ENCODE data around the gene SOX8. TPM values are rescaled to one million over a fixed set of nuclear protein-coding genes. Genes with fewer than 3 reads are reported as not detected.
A peak's percentile ranks its signal among the peaks of the same experiment; 100 is the strongest.

Gene SOX8
- total and polyA plus RNA-seq, 5 donors = 0.97 to 2.1 (median 1.8) TPM

DNA sequence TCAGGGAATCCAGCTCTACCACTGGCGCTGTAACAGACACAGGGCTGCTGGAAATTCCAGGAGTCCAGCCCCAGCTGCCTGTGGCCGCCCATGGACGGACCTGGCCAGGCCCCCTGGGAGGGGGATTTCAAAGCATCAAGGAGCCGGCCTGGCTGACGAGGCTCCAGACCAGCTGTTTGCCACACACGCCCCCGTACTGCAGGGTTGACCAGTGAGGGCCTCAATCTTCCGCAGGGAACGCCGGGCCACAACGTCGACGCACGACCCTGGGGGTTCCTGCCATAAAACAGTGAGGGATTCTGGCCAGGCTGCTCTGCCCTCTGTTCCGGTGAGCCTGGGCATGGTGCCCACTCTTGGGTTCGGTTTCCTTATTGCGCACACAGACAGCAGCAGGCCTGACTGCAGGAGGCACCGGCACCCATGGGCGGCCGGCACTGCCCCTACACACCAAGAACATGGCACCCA is 14.5 kb upstream of the SOX8 start:
- H3K27me3 ChIP-seq (ENCODE audit: control insufficient read depth, insufficient read depth) = no peaks in the 10 kb centered on the region
- H3K4me3 ChIP-seq (ENCODE audit: low read length) = no peak overlapping the region
- intact Hi-C loops (cut with DNase I) = no loop called here
- DNase-seq (no peak), ATAC-seq (no peak)
- no peak overlapping the region for H3K27ac ChIP-seq (ENCODE audit: low read length)
- H3K4me1 ChIP-seq (ENCODE audit: control insufficient read depth, insufficient read depth, low read length) = peaks cover 4% of the 10 kb centered on the region
- WGBS = 96% methylated on average over 20 of the region's 20 CpGs
- no peaks in the 10 kb centered on the region for H3K9me3 ChIP-seq (ENCODE audit: control insufficient read depth, low read length)

GRCh38 chr16:967546-968295 is 13.8 kb upstream of the SOX8 start:
- DNase-seq = no peak
- ATAC-seq = no peak
- Histone ChIP-seq H3K9me3 (ENCODE audit: control insufficient read depth, low read length) (no peaks in the 10 kb centered on the region), H3K27ac (ENCODE audit: low read length) (no peak overlapping the region), H3K27me3 (ENCODE audit: control insufficient read depth, insufficient read depth) (no peaks in the 10 kb centered on the region), H3K4me1 (ENCODE audit: control insufficient read depth, insufficient read depth, low read length) (peaks cover 4% of the 10 kb centered on the region), H3K4me3 (ENCODE audit: low read length) (no peak overlapping the region)
- WGBS = 95% methylated on average over 41 of the region's 41 CpGs
- intact Hi-C loops (cut with DNase I) = no loop called here

DNA sequence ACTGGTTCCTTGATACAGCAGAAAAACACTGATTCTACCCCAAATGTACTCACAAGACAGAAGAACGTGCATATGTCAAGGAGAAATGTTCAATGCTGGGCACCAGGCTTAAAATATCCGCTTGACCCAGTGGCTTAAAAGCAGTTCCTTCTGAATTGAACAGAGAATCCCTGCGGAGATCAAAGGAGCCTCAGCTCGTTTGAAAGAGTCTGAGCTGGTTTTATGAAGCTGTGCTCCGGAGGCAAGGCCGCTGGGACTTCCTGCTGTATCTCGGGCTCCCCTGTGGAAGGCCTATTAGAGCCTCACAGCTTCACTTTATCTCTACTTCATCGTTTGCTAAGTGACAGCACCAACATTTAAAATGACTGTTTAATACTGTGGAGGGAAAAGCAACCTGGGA is 12.9 kb upstream of the SOX8 start:
- no peak overlapping the region for H3K27ac ChIP-seq (ENCODE audit: low read length)
- H3K9me3 ChIP-seq (ENCODE audit: control insufficient read depth, low read length) = no peaks in the 10 kb centered on the region
- no peaks in the 10 kb centered on the region for H3K27me3 ChIP-seq (ENCODE audit: control insufficient read depth, insufficient read depth)
- DNase-seq = no peak
- ATAC-seq = no peak
- WGBS = 83% methylated on average over 8 of the region's 8 CpGs
- H3K4me3 ChIP-seq (ENCODE audit: low read length) = no peak overlapping the region
- peaks cover 4% of the 10 kb centered on the region for H3K4me1 ChIP-seq (ENCODE audit: control insufficient read depth, insufficient read depth, low read length)
- intact Hi-C loops (cut with DNase I) = no loop called here

GRCh38 chr16:969508-970385 is 11.8 kb upstream of the SOX8 start:
- 36% methylated on average over 55 of the region's 55 CpGs for WGBS
- peak; percentile 51 to 81 (median 76) for DNase-seq
- ATAC-seq = peak in 1 of 2 donors; percentile 5
- peak overlapping the region; percentile 76 for H3K4me3 ChIP-seq (ENCODE audit: low read length)
- no peaks in the 10 kb centered on the region for H3K27me3 ChIP-seq (ENCODE audit: control insufficient read depth, insufficient read depth)
- H3K9me3 ChIP-seq (ENCODE audit: control insufficient read depth, low read length) = no peaks in the 10 kb centered on the region
- no peak overlapping the region for H3K27ac ChIP-seq (ENCODE audit: low read length)
- H3K4me1 ChIP-seq (ENCODE audit: control insufficient read depth, insufficient read depth, low read length) = peaks cover 4% of the 10 kb centered on the region
- intact Hi-C loops (cut with DNase I) = no loop called here

GRCh38 chr16:970386-970765 is 11.2 kb upstream of the SOX8 start:
- intact Hi-C loops (cut with DNase I) = no loop called here
- peak overlapping the region; percentile 76 for H3K4me3 ChIP-seq (ENCODE audit: low read length)
- WGBS = under 1% methylated on average over 42 of the region's 42 CpGs
- H3K27me3 ChIP-seq (ENCODE audit: control insufficient read depth, insufficient read depth) = no peaks in the 10 kb centered on the region
- H3K4me1 ChIP-seq (ENCODE audit: control insufficient read depth, insufficient read depth, low read length) = peaks cover 4% of the 10 kb centered on the region
- ATAC-seq (no peak), DNase-seq (no peak)
- H3K9me3 ChIP-seq (ENCODE audit: control insufficient read depth, low read length) = no peaks in the 10 kb centered on the region
- H3K27ac ChIP-seq (ENCODE audit: low read length) = peak overlapping the region; percentile 38

- peak within 1 kb of the TSS; percentile 38 for H3K27ac ChIP-seq (ENCODE audit: low read length)
- peak; percentile 98 for ATAC-seq
- H3K27me3 ChIP-seq (ENCODE audit: control insufficient read depth, insufficient read depth) = no peaks in the 10 kb centered on the region
- intact Hi-C loops (cut with DNase I) = no loop called here
- peaks cover 4% of the 10 kb centered on the region for H3K4me1 ChIP-seq (ENCODE audit: control insufficient read depth, insufficient read depth, low read length)
- WGBS = 6% methylated on average over 71 of the region's 71 CpGs
- no peaks in the 10 kb centered on the region for H3K9me3 ChIP-seq (ENCODE audit: control insufficient read depth, low read length)
- peak within 1 kb of the TSS; percentile 76 for H3K4me3 ChIP-seq (ENCODE audit: low read length)
- peak; percentile 94 to 98 (median 97) for DNase-seq
These were observed 10.6 kb upstream of the SOX8 start, which contains the start of gene LMF1 for GRCh38 chr16:970766-971581. Gene LMF1 (minus strand): TSS chr16:970984. CDS start chr16:970980, 4 bp downstream.

DNA sequence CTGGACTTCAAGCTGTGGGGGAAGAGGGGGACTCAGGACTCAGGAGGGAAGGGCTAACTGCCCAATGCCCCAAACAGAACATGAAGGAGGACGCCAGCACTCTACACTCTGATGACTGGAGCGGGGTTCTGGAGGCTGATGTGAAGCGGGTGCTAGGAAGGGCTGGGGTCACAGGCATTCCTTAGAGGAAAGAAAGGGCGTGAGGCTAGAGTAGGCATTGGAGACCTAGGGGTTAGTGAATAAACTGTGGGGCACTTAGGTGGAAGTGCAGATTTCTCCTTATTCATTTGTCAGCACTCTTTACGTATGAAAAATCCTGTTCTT is 10.0 kb upstream of the SOX8 start:
- Histone ChIP-seq H3K4me1 (ENCODE audit: control insufficient read depth, insufficient read depth, low read length) (peaks cover 4% of the 10 kb centered on the region), H3K27me3 (ENCODE audit: control insufficient read depth, insufficient read depth) (no peaks in the 10 kb centered on the region), H3K4me3 (ENCODE audit: low read length) (no peak overlapping the region), H3K27ac (ENCODE audit: low read length) (no peak overlapping the region), H3K9me3 (ENCODE audit: control insufficient read depth, low read length) (no peaks in the 10 kb centered on the region)
- 97% methylated on average over 5 of the region's 5 CpGs for WGBS
- no peak for ATAC-seq
- DNase-seq = no peak
- intact Hi-C loops (cut with DNase I) = no loop called here

DNA sequence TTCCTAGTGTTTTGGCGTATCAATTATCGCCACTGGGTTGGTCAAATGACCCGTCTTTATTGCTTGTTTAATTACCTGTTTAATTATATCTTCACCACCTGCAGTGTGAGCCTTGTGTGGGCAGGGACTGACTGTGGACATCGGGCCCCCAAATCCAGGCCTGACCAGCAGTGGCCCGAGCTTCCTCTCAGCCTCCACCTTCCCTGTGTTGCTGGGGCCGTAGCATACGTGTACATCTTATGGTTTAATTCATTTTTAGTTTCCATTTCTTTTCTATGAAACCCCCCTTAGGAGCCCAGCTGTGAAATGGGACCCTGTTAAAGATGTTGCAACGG is 9.6 kb upstream of the SOX8 start:
- ATAC-seq = no peak
- H3K9me3 ChIP-seq (ENCODE audit: control insufficient read depth, low read length) = no peaks in the 10 kb centered on the region
- no peak overlapping the region for H3K4me3 ChIP-seq (ENCODE audit: low read length)
- H3K27ac ChIP-seq (ENCODE audit: low read length) = no peak overlapping the region
- intact Hi-C loops (cut with DNase I) = no loop called here
- DNase-seq = peak in 1 of 3 donors; percentile 22
- H3K4me1 ChIP-seq (ENCODE audit: control insufficient read depth, insufficient read depth, low read length) = peaks cover 4% of the 10 kb centered on the region
- 84% methylated on average over 8 of the region's 8 CpGs for WGBS
- no peaks in the 10 kb centered on the region for H3K27me3 ChIP-seq (ENCODE audit: control insufficient read depth, insufficient read depth)

GRCh38 chr16:972316-973002 is 9.1 kb upstream of the SOX8 start:
- H3K4me3 ChIP-seq (ENCODE audit: low read length) = no peak overlapping the region
- intact Hi-C loops (cut with DNase I) = no loop called here
- no peak overlapping the region for H3K27ac ChIP-seq (ENCODE audit: low read length)
- peaks cover 4% of the 10 kb centered on the region for H3K4me1 ChIP-seq (ENCODE audit: control insufficient read depth, insufficient read depth, low read length)
- 83% methylated on average over 32 of the region's 32 CpGs for WGBS
- no peaks in the 10 kb centered on the region for H3K9me3 ChIP-seq (ENCODE audit: control insufficient read depth, low read length)
- no peak for ATAC-seq
- DNase-seq = peak in 2 of 3 donors; percentile 55 to 61
- H3K27me3 ChIP-seq (ENCODE audit: control insufficient read depth, insufficient read depth) = no peaks in the 10 kb centered on the region

GRCh38 chr16:973366-973765 is 8.2 kb upstream of the SOX8 start:
- H3K4me1 ChIP-seq (ENCODE audit: control insufficient read depth, insufficient read depth, low read length) = peaks cover 4% of the 10 kb centered on the region
- no peak overlapping the region for H3K4me3 ChIP-seq (ENCODE audit: low read length)
- no peaks in the 10 kb centered on the region for H3K27me3 ChIP-seq (ENCODE audit: control insufficient read depth, insufficient read depth)
- no peaks in the 10 kb centered on the region for H3K9me3 ChIP-seq (ENCODE audit: control insufficient read depth, low read length)
- ATAC-seq (no peak), DNase-seq (peak in 2 of 3 donors; percentile 24 to 45)
- intact Hi-C loops (cut with DNase I) = no loop called here
- WGBS = 86% methylated on average over 17 of the region's 17 CpGs
- H3K27ac ChIP-seq (ENCODE audit: low read length) = no peak overlapping the region

All from right cardiac atrium (tissue), 5 donors.